Upper lobe of right lung (tissue), 1 donor: Measurements from ENCODE around the gene SATB1. TPM values are rescaled to one million over a fixed set of nuclear protein-coding genes. Genes with fewer than 3 reads are reported as not detected.
A peak's percentile ranks its signal among the peaks of the same experiment; 100 is the strongest.

Experiments used
- ATAC-seq: fragments of 200-7000 bp; cut with Tn5 transposase; one replicate; pipeline ENCODE4 v1.9.1; 2020; ENCODE audit warnings: mild to moderate bottlenecking, moderate library complexity
- DNase-seq: peaks from one replicate; pipeline ENCODE4 v3.0.0-alpha.2; 2020
- H3K27ac ChIP-seq: fragments of 200-600 bp; one replicate; pipeline ENCODE4 v1.8.0; 2022
- H3K27me3 ChIP-seq: fragments of 200-600 bp; one replicate; pipeline ENCODE4 v1.8.0; 2022; ENCODE audit warnings: mild to moderate bottlenecking
- H3K36me3 ChIP-seq: fragments of 200-600 bp; one replicate; pipeline ENCODE4 v1.8.0; 2022
- H3K4me1 ChIP-seq: fragments of 200-600 bp; one replicate; pipeline ENCODE4 v1.8.0; 2022
- H3K4me3 ChIP-seq: fragments of 200-600 bp; one replicate; pipeline ENCODE4 v1.8.0; 2022; ENCODE audit warnings: mild to moderate bottlenecking
- H3K9me3 ChIP-seq: fragments of 200-600 bp; one replicate; pipeline ENCODE4 v1.8.0; 2022
- CTCF ChIP-seq: fragments of 200-600 bp; IDR thresholded peaks from one replicate; pipeline ENCODE4 v1.8.0; 2022; ENCODE audit warnings: antibody characterized with exemption
- intact Hi-C: fragments of 100-400 bp; cut with DNase I; formaldehyde crosslinking; loops from one replicate; pipeline ENCODE4 v1.11.0; 2022
- total RNA-seq: library from RNA; stranded (reverse); fragmentation: NEBNext Ultra II Directional; extraction: Animal tissue kit (Norgen Biotek cat#: 25700); gene quantifications from one replicate; pipeline ENCODE4 v1.2.1, GENCODE V29; 2021
- donor health status: DM: no; HTN: yes; CAD: no; lungs with severe emphysema.

The SATB1 gene
- total RNA-seq, 1 donor from 2014 or later, result 28.4 TPM

GRCh38 chr3:18354701-18355100, 70.4 kb downstream of the SATB1 start:
- DNase-seq, result no peak
- H3K27ac ChIP-seq, result no peak overlapping the region
- no peak for TF ChIP-seq CTCF
- no peaks in the 10 kb centered on the region for H3K4me1 ChIP-seq
- H3K27me3 ChIP-seq, result no peaks in the 10 kb centered on the region
- H3K9me3 ChIP-seq, result no peaks in the 10 kb centered on the region
- H3K4me3 ChIP-seq, result no peak overlapping the region
- ATAC-seq, result no peak
- intact Hi-C loops, result no loop called here
- H3K36me3 ChIP-seq, result peaks cover 1% of the 10 kb centered on the region

- no peak overlapping the region for H3K4me3 ChIP-seq
- H3K36me3 ChIP-seq, result peaks cover 17% of the 10 kb centered on the region
- intact Hi-C loops, result no loop called here
- no peaks in the 10 kb centered on the region for H3K4me1 ChIP-seq
- TF ChIP-seq CTCF, result no peak
- H3K27ac ChIP-seq, result no peak overlapping the region
- H3K9me3 ChIP-seq, result no peaks in the 10 kb centered on the region
- ATAC-seq, result peak; percentile 37
- DNase-seq, result no peak
- H3K27me3 ChIP-seq, result no peaks in the 10 kb centered on the region
Measured at GRCh38 chr3:18351823-18352744, 73.1 kb downstream of the SATB1 start.

- intact Hi-C loops, result no loop called here
- DNase-seq, result no peak
- TF ChIP-seq CTCF, result no peak
Measured at GRCh38 chr3:18351069-18351628, 74.0 kb downstream of the SATB1 start.

GRCh38 chr3:18349197-18349798, 75.8 kb downstream of the SATB1 start:
- intact Hi-C loops, result no loop called here

More at GRCh38 chr3:18351069-18351628, 74.0 kb downstream of the SATB1 start:
- no peak overlapping the region for H3K27ac ChIP-seq
- no peak for ATAC-seq
- peaks cover 17% of the 10 kb centered on the region for H3K36me3 ChIP-seq
- H3K9me3 ChIP-seq, result no peaks in the 10 kb centered on the region
- H3K4me1 ChIP-seq, result no peaks in the 10 kb centered on the region
- H3K4me3 ChIP-seq, result no peak overlapping the region
- H3K27me3 ChIP-seq, result no peaks in the 10 kb centered on the region

GRCh38 chr3:18346097-18346496, 79.0 kb downstream of the SATB1 start:
- Histone ChIP-seq H3K4me1 (no peaks in the 10 kb centered on the region), H3K27ac (no peak overlapping the region), H3K4me3 (no peak overlapping the region), H3K36me3 (peaks cover 17% of the 10 kb centered on the region), H3K9me3 (no peaks in the 10 kb centered on the region), H3K27me3 (no peaks in the 10 kb centered on the region)
- no peak for DNase-seq
- intact Hi-C loops, result no loop called here
- no peak for TF ChIP-seq CTCF
- ATAC-seq, result no peak

More at GRCh38 chr3:18349197-18349798, 75.8 kb downstream of the SATB1 start:
- Histone ChIP-seq H3K4me3 (no peak overlapping the region), H3K27me3 (no peaks in the 10 kb centered on the region), H3K27ac (no peak overlapping the region), H3K36me3 (peaks cover 17% of the 10 kb centered on the region), H3K9me3 (no peaks in the 10 kb centered on the region), H3K4me1 (no peaks in the 10 kb centered on the region)
- DNase-seq (no peak), ATAC-seq (no peak)
- TF ChIP-seq CTCF, result no peak
